Mammary epithelial cell (primary cell): ENCODE results near the gene PSMB10.

Experiments used
- EZH2 ChIP-seq: IDR thresholded peaks from 2 replicates; pipeline ENCODE4 v1.6.1; 2012; ENCODE audit warnings: low read length, inconsistent platforms, borderline replicate concordance
- TF ChIP-seq, protein P1 (sequence below), 2 donors: IDR thresholded peaks in 1 of 2; conservative IDR thresholded peaks in 1 of 2; 2 replicates each; pipeline ENCODE4 v1.5.1; 2011 to 2012; ENCODE audit warnings: inconsistent platforms in 2 of 2, low read length in 2 of 2, mild to moderate bottlenecking in 2 of 2, control low read depth in 1 of 2, low read depth in 1 of 2; ENCODE audit not compliant: insufficient read depth in 1 of 2; ENCODE audit errors: extremely low read depth in 1 of 2

DNA sequence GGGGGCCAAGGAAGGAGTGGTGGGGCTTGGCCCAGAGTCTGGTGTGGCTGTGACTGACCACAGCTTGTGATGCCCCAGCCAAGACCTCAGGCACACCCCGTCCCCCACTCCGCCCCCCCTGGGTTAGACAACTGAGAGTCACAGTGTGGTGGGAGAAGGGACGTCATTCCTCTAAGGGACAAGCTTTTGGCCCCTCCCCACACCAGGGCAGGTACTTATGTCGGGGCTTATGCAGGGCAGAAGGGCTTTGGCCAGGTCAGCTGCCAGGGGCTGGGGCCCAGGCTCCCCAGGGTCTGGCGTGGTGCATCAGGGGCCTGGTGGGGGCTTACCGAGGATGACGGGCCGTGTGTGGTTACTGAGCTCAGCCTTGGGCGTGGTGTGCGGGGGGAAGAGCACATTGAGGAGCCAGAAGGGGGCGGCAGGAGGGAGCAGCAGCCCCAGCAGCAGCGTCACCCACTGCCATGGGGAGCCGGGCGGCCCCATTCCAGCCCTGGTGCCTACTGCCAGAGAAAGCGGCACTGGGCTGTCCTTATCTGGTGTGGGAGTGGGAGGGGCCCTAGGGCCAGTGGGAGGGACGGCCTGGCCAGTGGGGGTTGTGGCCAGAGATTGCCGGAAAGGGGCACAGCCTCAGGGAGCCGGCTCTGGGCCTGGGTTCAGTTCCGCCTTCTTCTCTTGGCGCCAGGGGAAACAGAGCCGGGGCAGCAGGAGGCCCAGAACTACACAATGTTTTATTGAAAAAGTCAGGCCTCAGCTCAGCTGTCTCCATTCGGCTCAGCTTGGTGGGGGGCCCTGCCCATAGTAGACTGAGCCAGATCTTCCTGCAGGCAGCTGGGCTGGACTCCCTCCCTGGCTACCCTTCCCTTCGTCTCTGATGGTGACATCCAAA, 7.2 kb upstream of the PSMB10 start, which contains the start of gene LCAT:
- TF ChIP-seq, protein P1, sequence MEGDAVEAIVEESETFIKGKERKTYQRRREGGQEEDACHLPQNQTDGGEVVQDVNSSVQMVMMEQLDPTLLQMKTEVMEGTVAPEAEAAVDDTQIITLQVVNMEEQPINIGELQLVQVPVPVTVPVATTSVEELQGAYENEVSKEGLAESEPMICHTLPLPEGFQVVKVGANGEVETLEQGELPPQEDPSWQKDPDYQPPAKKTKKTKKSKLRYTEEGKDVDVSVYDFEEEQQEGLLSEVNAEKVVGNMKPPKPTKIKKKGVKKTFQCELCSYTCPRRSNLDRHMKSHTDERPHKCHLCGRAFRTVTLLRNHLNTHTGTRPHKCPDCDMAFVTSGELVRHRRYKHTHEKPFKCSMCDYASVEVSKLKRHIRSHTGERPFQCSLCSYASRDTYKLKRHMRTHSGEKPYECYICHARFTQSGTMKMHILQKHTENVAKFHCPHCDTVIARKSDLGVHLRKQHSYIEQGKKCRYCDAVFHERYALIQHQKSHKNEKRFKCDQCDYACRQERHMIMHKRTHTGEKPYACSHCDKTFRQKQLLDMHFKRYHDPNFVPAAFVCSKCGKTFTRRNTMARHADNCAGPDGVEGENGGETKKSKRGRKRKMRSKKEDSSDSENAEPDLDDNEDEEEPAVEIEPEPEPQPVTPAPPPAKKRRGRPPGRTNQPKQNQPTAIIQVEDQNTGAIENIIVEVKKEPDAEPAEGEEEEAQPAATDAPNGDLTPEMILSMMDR (conservative IDR thresholded peaks at IDR 0.05 in 1 of 2, IDR thresholded peaks at IDR 0.05 in 1 of 2; ENCODE audit: extremely low read depth in 1 of 2, insufficient read depth in 1 of 2, low read depth in 1 of 2, low read length in 2 of 2): no peak
- TF ChIP-seq EZH2: no peak
